ENCODE data around the gene AP5Z1. TPM values are rescaled to one million over a fixed set of nuclear protein-coding genes. Genes with fewer than 3 reads are reported as not detected.

AP5Z1 gene
- total RNA-seq, 4 donors from 2014 or later: 25.7 to 37.3 (median 31.5) TPM

GRCh38 chr7:4758111-4758510, 17.3 kb upstream of the AP5Z1 start:
- intact Hi-C loops (cut with DNase I): no loop called here
- H3K4me3 ChIP-seq: no peak overlapping the region
- H3K27me3 ChIP-seq: no peaks in the 10 kb centered on the region
- TF ChIP-seq POLR2A (IDR thresholded peaks at IDR 0.05; ENCODE audit: low read depth) (no peak), POLR2AphosphoS5 (IDR thresholded peaks at IDR 0.05) (no peak), EP300 (IDR thresholded peaks at IDR 0.05) (no peak)
- TF ChIP-seq, protein P1, sequence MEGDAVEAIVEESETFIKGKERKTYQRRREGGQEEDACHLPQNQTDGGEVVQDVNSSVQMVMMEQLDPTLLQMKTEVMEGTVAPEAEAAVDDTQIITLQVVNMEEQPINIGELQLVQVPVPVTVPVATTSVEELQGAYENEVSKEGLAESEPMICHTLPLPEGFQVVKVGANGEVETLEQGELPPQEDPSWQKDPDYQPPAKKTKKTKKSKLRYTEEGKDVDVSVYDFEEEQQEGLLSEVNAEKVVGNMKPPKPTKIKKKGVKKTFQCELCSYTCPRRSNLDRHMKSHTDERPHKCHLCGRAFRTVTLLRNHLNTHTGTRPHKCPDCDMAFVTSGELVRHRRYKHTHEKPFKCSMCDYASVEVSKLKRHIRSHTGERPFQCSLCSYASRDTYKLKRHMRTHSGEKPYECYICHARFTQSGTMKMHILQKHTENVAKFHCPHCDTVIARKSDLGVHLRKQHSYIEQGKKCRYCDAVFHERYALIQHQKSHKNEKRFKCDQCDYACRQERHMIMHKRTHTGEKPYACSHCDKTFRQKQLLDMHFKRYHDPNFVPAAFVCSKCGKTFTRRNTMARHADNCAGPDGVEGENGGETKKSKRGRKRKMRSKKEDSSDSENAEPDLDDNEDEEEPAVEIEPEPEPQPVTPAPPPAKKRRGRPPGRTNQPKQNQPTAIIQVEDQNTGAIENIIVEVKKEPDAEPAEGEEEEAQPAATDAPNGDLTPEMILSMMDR (IDR thresholded peaks at IDR 0.05): no peak
- DNase-seq (ENCODE audit: extremely low spot score): no peak
- H3K36me3 ChIP-seq: peaks cover 67 to 91% (median 88%) of the 10 kb centered on the region in 4 donors
- peaks cover 12 to 16% (median 16%) of the 10 kb centered on the region in 4 donors for H3K4me1 ChIP-seq
- no peak overlapping the region for H3K27ac ChIP-seq (replicated peaks in 1 of 4)
- no peaks in the 10 kb centered on the region for H3K9me3 ChIP-seq
- WGBS: 91% methylated on average over 15 of the region's 19 CpGs

DNA sequence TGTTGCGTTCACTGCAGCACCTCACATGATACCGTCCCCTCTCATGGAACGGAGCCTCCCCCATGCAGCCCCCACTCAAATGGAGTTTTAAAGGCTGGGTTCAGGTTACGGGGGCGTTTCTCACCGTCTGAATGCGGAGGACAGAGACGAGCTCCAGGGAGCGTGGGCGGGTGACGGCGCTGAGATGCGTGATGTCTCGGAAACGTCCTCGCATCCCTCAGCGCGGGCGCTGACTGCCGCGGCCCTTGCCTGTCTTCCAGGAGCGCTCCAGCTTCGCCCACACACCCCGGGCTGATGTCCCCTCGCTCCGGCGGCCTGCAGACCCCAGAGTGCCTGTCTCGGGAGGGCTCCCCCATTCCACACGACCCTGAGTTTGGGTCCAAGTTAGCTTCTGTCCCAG, 16.6 kb upstream of the AP5Z1 start:
- Histone ChIP-seq H3K4me1 (peaks cover 6 to 9% (median 9%) of the 10 kb centered on the region in 4 donors), H3K36me3 (peaks cover 74 to 98% (median 94%) of the 10 kb centered on the region in 4 donors), H3K27ac (replicated peaks in 1 of 4) (no peak overlapping the region), H3K4me3 (no peak overlapping the region), H3K27me3 (no peaks in the 10 kb centered on the region), H3K9me3 (no peaks in the 10 kb centered on the region)
- TF ChIP-seq EP300 (IDR thresholded peaks at IDR 0.05): no peak
- no peak for DNase-seq (ENCODE audit: extremely low spot score)
- WGBS: 98% methylated on average over 16 of the region's 29 CpGs
- intact Hi-C loops (cut with DNase I): no loop called here

DNA sequence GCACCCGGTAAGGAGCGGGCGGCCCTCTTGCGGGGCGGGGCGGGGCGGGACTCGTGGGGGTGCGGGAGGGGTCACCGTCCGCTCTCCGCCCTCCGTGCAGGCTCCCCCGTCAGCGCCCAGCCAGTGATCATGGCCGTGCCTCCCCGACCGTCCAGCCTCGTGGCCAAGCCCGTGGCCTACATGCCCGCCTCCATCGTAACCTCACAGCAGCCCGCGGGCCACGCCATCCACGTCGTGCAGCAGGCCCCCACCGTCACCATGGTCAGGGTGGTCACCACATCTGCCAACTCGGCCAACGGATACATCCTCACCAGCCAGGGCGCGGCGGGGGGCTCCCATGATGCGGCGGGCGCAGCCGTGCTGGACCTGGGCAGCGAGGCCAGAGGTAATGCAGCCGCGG, 16.2 kb upstream of the AP5Z1 start:
- no peak for DNase-seq (ENCODE audit: extremely low spot score)
- TF ChIP-seq EP300 (IDR thresholded peaks at IDR 0.05) (no peak), POLR2AphosphoS5 (IDR thresholded peaks at IDR 0.05) (no peak), POLR2A (IDR thresholded peaks at IDR 0.05; ENCODE audit: low read depth) (no peak)
- WGBS: 97% methylated on average over 18 of the region's 40 CpGs
- Histone ChIP-seq H3K36me3 (peaks cover 78 to 100% (median 98%) of the 10 kb centered on the region in 4 donors), H3K27me3 (no peaks in the 10 kb centered on the region), H3K4me1 (peaks cover 2 to 5% (median 5%) of the 10 kb centered on the region in 4 donors), H3K27ac (replicated peaks in 1 of 4) (no peak overlapping the region), H3K9me3 (no peaks in the 10 kb centered on the region), H3K4me3 (no peak overlapping the region)
- intact Hi-C loops (cut with DNase I): no loop called here

DNA sequence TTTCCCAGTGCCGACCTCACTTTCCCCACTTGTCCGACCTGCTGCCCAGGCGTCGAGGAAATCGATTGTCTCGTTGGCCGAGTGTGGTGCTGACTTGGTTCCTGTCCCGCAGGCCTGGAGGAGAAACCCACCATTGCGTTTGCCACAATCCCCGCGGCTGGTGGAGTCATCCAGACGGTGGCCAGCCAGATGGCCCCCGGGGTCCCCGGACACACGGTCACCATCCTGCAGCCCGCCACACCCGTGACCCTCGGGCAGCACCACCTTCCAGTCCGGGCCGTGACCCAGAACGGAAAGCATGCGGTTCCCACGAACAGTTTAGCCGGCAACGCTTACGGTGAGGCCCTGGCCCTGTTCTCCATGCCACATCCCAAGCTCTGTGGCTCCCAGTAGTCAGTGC, 14.5 kb upstream of the AP5Z1 start:
- H3K9me3 ChIP-seq: no peaks in the 10 kb centered on the region
- H3K4me3 ChIP-seq: no peak overlapping the region
- intact Hi-C loops (cut with DNase I): no loop called here
- DNase-seq (ENCODE audit: extremely low spot score): no peak
- peaks cover 71 to 97% (median 95%) of the 10 kb centered on the region in 4 donors for H3K36me3 ChIP-seq
- WGBS: 94% methylated on average over 20 of the region's 26 CpGs
- TF ChIP-seq, protein P1 (IDR thresholded peaks at IDR 0.05): no peak
- TF ChIP-seq POLR2AphosphoS5 (IDR thresholded peaks at IDR 0.05): no peak
- TF ChIP-seq POLR2A (IDR thresholded peaks at IDR 0.05; ENCODE audit: low read depth): no peak
- no peak for TF ChIP-seq EP300 (IDR thresholded peaks at IDR 0.05)
- no peaks in the 10 kb centered on the region for H3K27me3 ChIP-seq
- H3K27ac ChIP-seq (replicated peaks in 1 of 4): no peak overlapping the region
- H3K4me1 ChIP-seq: peaks cover 0 to 16% (median 9%) of the 10 kb centered on the region in 4 donors

GRCh38 chr7:4762121-4763055, 13.0 kb upstream of the AP5Z1 start:
- Histone ChIP-seq H3K27me3 (no peaks in the 10 kb centered on the region), H3K9me3 (no peaks in the 10 kb centered on the region), H3K4me1 (peaks cover 0 to 29% (median 23%) of the 10 kb centered on the region in 4 donors), H3K36me3 (peaks cover 59 to 95% (median 81%) of the 10 kb centered on the region in 4 donors), H3K27ac (replicated peaks in 1 of 4) (no peak overlapping the region), H3K4me3 (no peak overlapping the region)
- intact Hi-C loops (cut with DNase I): no loop called here
- TF ChIP-seq POLR2AphosphoS5 (IDR thresholded peaks at IDR 0.05): no peak
- no peak for TF ChIP-seq POLR2A (IDR thresholded peaks at IDR 0.05; ENCODE audit: low read depth)
- TF ChIP-seq EP300 (IDR thresholded peaks at IDR 0.05): no peak
- TF ChIP-seq, protein P1 (IDR thresholded peaks at IDR 0.05): no peak
- DNase-seq (ENCODE audit: extremely low spot score): no peak
- WGBS: 96% methylated on average over 41 of the region's 54 CpGs

All from esophagus muscularis mucosa (tissue), 4 donors.